Osteoblast (primary cell): Measurements from ENCODE around the gene HENMT1. TPM values are rescaled to one million over a fixed set of nuclear protein-coding genes. Genes with fewer than 3 reads are reported as not detected.

Experiments
- DNase-seq: peaks from one replicate; pipeline ENCODE4 v3.0.0; 2011; ENCODE audit warnings: low spot score, mixed read lengths; ENCODE audit not compliant: insufficient read length; ENCODE audit errors: missing footprints
- H2AFZ ChIP-seq: 2 replicates; pipeline ENCODE4 v1.6.0; 2011; ENCODE audit warnings: mild to moderate bottlenecking, low read length
- H3K27ac ChIP-seq: 2 replicates; pipeline ENCODE4 v1.5.1; 2011; ENCODE audit warnings: mild to moderate bottlenecking, low read depth, low read length, moderate library complexity
- H3K27me3 ChIP-seq: 2 replicates; pipeline ENCODE4 v1.6.0; 2012; ENCODE audit warnings: mild to moderate bottlenecking, control low read depth, inconsistent platforms, low read length, moderate library complexity; ENCODE audit not compliant: insufficient read depth
- H3K36me3 ChIP-seq: 2 replicates; pipeline ENCODE4 v1.5.1; 2011; ENCODE audit warnings: mild to moderate bottlenecking, low read length, control low read depth, moderate library complexity; ENCODE audit not compliant: insufficient read depth
- H3K4me1 ChIP-seq: 2 replicates; pipeline ENCODE4 v1.5.1; 2011; ENCODE audit warnings: mild to moderate bottlenecking, low read length, control low read depth, moderate library complexity; ENCODE audit not compliant: insufficient read depth
- H3K4me2 ChIP-seq: 2 replicates; pipeline ENCODE4 v1.6.0; 2011; ENCODE audit warnings: mild to moderate bottlenecking, low read length; ENCODE audit not compliant: insufficient read depth
- H3K4me3 ChIP-seq: fragments of 200-600 bp; sonication (generic); 3 replicates; pipeline ENCODE4 v1.5.1; 2012; ENCODE audit warnings: mild to moderate bottlenecking, low read length, inconsistent platforms; ENCODE audit not compliant: insufficient read depth
- H3K79me2 ChIP-seq: 2 replicates; pipeline ENCODE4 v1.6.0; 2012; ENCODE audit warnings: mild to moderate bottlenecking, low read length, control low read depth, inconsistent platforms; ENCODE audit not compliant: insufficient read depth
- H3K9me3 ChIP-seq: 2 replicates; pipeline ENCODE4 v1.5.1; 2011; ENCODE audit warnings: low read depth, low read length, control low read depth
- H4K20me1 ChIP-seq: 2 replicates; pipeline ENCODE4 v1.6.0; 2012; ENCODE audit warnings: mild to moderate bottlenecking, low read length, control low read depth; ENCODE audit not compliant: insufficient read depth
- CTCF ChIP-seq: IDR thresholded peaks from 2 replicates; pipeline ENCODE4 v1.5.1; 2011; ENCODE audit warnings: mild to moderate bottlenecking, low read depth, low read length, moderate library complexity; ENCODE audit errors: extremely low read depth
- total RNA-seq: library from RNA; depleted of rRNA; stranded (reverse); fragments of >200 nt; gene quantifications from 2 replicates; pipeline ENCODE4 v1.2.3, GENCODE V29; 2012

HENMT1 gene
- total RNA-seq, 1 donor = 4.7 TPM

- no peak for DNase-seq
- no peaks in the 10 kb centered on the region for H4K20me1 ChIP-seq
- H3K4me2 ChIP-seq = no peak overlapping the region
- H3K4me3 ChIP-seq = no peak overlapping the region
- H3K36me3 ChIP-seq = no peaks in the 10 kb centered on the region
- TF ChIP-seq CTCF = no peak
- no peaks in the 10 kb centered on the region for H3K79me2 ChIP-seq
- no peaks in the 10 kb centered on the region for H3K4me1 ChIP-seq
- H3K27me3 ChIP-seq = no peaks in the 10 kb centered on the region
- no peak overlapping the region for H3K27ac ChIP-seq
- H3K9me3 ChIP-seq = no peaks in the 10 kb centered on the region
- no peak overlapping the region for H2AFZ ChIP-seq
Measured at GRCh38 chr1:108639899-108640560, 20.9 kb downstream of the HENMT1 start.

GRCh38 chr1:108636876-108637275 is 24.0 kb downstream of the HENMT1 start:
- Histone ChIP-seq H3K36me3 (no peaks in the 10 kb centered on the region), H3K4me3 (no peak overlapping the region), H3K27ac (no peak overlapping the region), H3K9me3 (no peaks in the 10 kb centered on the region), H3K27me3 (no peaks in the 10 kb centered on the region), H4K20me1 (no peaks in the 10 kb centered on the region), H3K79me2 (no peaks in the 10 kb centered on the region), H3K4me2 (no peak overlapping the region), H3K4me1 (no peaks in the 10 kb centered on the region), H2AFZ (no peak overlapping the region)
- no peak for TF ChIP-seq CTCF
- DNase-seq = peak; percentile 75

- Histone ChIP-seq H3K36me3 (no peaks in the 10 kb centered on the region), H3K9me3 (no peaks in the 10 kb centered on the region), H3K4me3 (no peak overlapping the region), H3K4me2 (no peak overlapping the region), H3K79me2 (no peaks in the 10 kb centered on the region), H4K20me1 (no peaks in the 10 kb centered on the region), H3K27ac (no peak overlapping the region), H3K4me1 (no peaks in the 10 kb centered on the region), H3K27me3 (no peaks in the 10 kb centered on the region), H2AFZ (no peak overlapping the region)
- TF ChIP-seq CTCF = no peak
- no peak for DNase-seq
Measured at GRCh38 chr1:108634521-108634920, 26.4 kb downstream of the HENMT1 start.

GRCh38 chr1:108628665-108629064 is 32.2 kb downstream of the HENMT1 start:
- no peak overlapping the region for H3K4me2 ChIP-seq
- TF ChIP-seq CTCF = no peak
- no peaks in the 10 kb centered on the region for H3K27me3 ChIP-seq
- no peaks in the 10 kb centered on the region for H3K36me3 ChIP-seq
- no peak for DNase-seq
- no peaks in the 10 kb centered on the region for H3K4me1 ChIP-seq
- no peak overlapping the region for H2AFZ ChIP-seq
- H3K27ac ChIP-seq = no peak overlapping the region
- H4K20me1 ChIP-seq = no peaks in the 10 kb centered on the region
- H3K4me3 ChIP-seq = no peak overlapping the region
- no peaks in the 10 kb centered on the region for H3K79me2 ChIP-seq
- H3K9me3 ChIP-seq = no peaks in the 10 kb centered on the region
